Activated effector memory CD4-positive, alpha-beta T cell treated with Interleukin-2 at 50 U/mL for 16 hours (primary cell): ENCODE measurements around the gene MAGED2.
A peak's percentile ranks its signal among the peaks of the same experiment; 100 is the strongest.
"Not testable (repeated sequence)": the region's sequence is repeated elsewhere in the genome, so short reads cannot be mapped to it uniquely, and the experiment has no call there.

Experiments used
- DNase-seq: peaks from one replicate; pipeline ENCODE4 v3.0.0-alpha.2; 2020

MAGED2 gene

GRCh38 chrX:54807524-54808108 is at the start of gene MAGED2:
MAGED2 (plus strand) TSS chrX:54807745; CDS start chrX:54809332, 1,587 bp downstream.
- peak; percentile 50 for DNase-seq

GRCh38 chrX:54758114-54759055 is 49.2 kb upstream of the MAGED2 start:
- no peak for DNase-seq

- not testable (repeated sequence) for DNase-seq
Observed at GRCh38 chrX:54774391-54775094, 33.0 kb upstream of the MAGED2 start.

- no peak for DNase-seq
Observed at GRCh38 chrX:54776061-54776460, 31.5 kb upstream of the MAGED2 start.

- no peak for DNase-seq
Observed at GRCh38 chrX:54776987-54777672, 30.4 kb upstream of the MAGED2 start.

GRCh38 chrX:54785901-54786300 is 21.6 kb upstream of the MAGED2 start:
- no peak for DNase-seq

- peak; percentile 22 for DNase-seq
Observed at GRCh38 chrX:54786967-54787366, 20.6 kb upstream of the MAGED2 start.

GRCh38 chrX:54788446-54788845 is 19.1 kb upstream of the MAGED2 start:
- no peak for DNase-seq

GRCh38 chrX:54789405-54789804 is 18.1 kb upstream of the MAGED2 start:
- DNase-seq = not testable (repeated sequence)

GRCh38 chrX:54794028-54794427 is 13.5 kb upstream of the MAGED2 start:
- DNase-seq = no peak

- no peak for DNase-seq
Observed at GRCh38 chrX:54794795-54795194, 12.8 kb upstream of the MAGED2 start.

- DNase-seq = no peak
Observed at GRCh38 chrX:54798137-54798536, 9.4 kb upstream of the MAGED2 start, which contains the start of gene ITIH6. ITIH6 (minus strand) TSS chrX:54798255; CDS start chrX:54798210, 45 bp downstream.

- DNase-seq = no peak
Observed at GRCh38 chrX:54799046-54799445, 8.5 kb upstream of the MAGED2 start.

- no peak for DNase-seq
Observed at GRCh38 chrX:54808109-54808604, 612 bp downstream of the MAGED2 start.

- peak; percentile 80 for DNase-seq
Observed at GRCh38 chrX:54808605-54809483, 1.3 kb downstream of the MAGED2 start.

GRCh38 chrX:54810532-54810931 is 3.0 kb downstream of the MAGED2 start:
- DNase-seq = no peak

- no peak for DNase-seq
Observed at GRCh38 chrX:54811301-54811885, 3.8 kb downstream of the MAGED2 start.

GRCh38 chrX:54812306-54812705 is 4.8 kb downstream of the MAGED2 start:
- no peak for DNase-seq

GRCh38 chrX:54817220-54817820 is 9.8 kb downstream of the MAGED2 start:
- DNase-seq = no peak

GRCh38 chrX:54818221-54818620 is 10.7 kb downstream of the MAGED2 start:
- no peak for DNase-seq

GRCh38 chrX:54819201-54819600 is 11.7 kb downstream of the MAGED2 start:
- no peak for DNase-seq
